Endodermal cell (in vitro differentiated cells): ENCODE measurements around the gene CCNT1. TPM values are rescaled to one million over a fixed set of nuclear protein-coding genes. Genes with fewer than 3 reads are reported as not detected.

Source experiments
- DNase-seq: peaks from one replicate; pipeline ENCODE4 v3.0.0-alpha.2; 2017
- H3K27ac ChIP-seq: 2 replicates; pipeline ENCODE4 v1.5.1; 2013; ENCODE audit warnings: mild to moderate bottlenecking, low read depth, low read length, moderate library complexity
- H3K27me3 ChIP-seq: 2 replicates; pipeline ENCODE4 v1.6.1; 2013; ENCODE audit warnings: mild to moderate bottlenecking, low read length, moderate library complexity; ENCODE audit not compliant: insufficient read depth, control insufficient read depth, poor library complexity, severe bottlenecking
- H3K36me3 ChIP-seq: 2 replicates; pipeline ENCODE4 v1.7.0; 2013; ENCODE audit warnings: mild to moderate bottlenecking, low read length, moderate library complexity; ENCODE audit not compliant: control insufficient read depth, insufficient read depth
- H3K4me1 ChIP-seq: one replicate; pipeline ENCODE4 v1.7.0; 2013; ENCODE audit warnings: low read length; ENCODE audit not compliant: control insufficient read depth, insufficient read depth
- H3K4me3 ChIP-seq: 2 replicates; pipeline ENCODE4 v1.5.1; 2013; ENCODE audit warnings: mild to moderate bottlenecking, low read length, moderate library complexity
- H3K9ac ChIP-seq: 2 replicates; pipeline ENCODE4 v1.6.1; 2013; ENCODE audit warnings: mild to moderate bottlenecking, low read length, moderate library complexity; ENCODE audit not compliant: poor library complexity, severe bottlenecking; ENCODE audit errors: extremely low read depth
- H3K9me3 ChIP-seq: 2 replicates; pipeline ENCODE4 v1.6.1; 2013; ENCODE audit warnings: mild to moderate bottlenecking, low read length, moderate library complexity; ENCODE audit not compliant: control insufficient read depth
- H3K27ac Mint-ChIP-seq: 2 replicates; pipeline ENCODE4 v1.8.0; 2020; ENCODE audit warnings: mixed read lengths
- H3K27me3 Mint-ChIP-seq: 2 replicates; pipeline ENCODE4 v1.8.0; 2021; ENCODE audit warnings: mild to moderate bottlenecking, mixed read lengths; ENCODE audit not compliant: insufficient read depth
- H3K36me3 Mint-ChIP-seq: 2 replicates; pipeline ENCODE4 v1.8.0; 2020; ENCODE audit warnings: low read depth, mixed read lengths
- H3K4me1 Mint-ChIP-seq: 2 replicates; pipeline ENCODE4 v1.8.0; 2020; ENCODE audit warnings: mixed read lengths
- H3K4me3 Mint-ChIP-seq: 2 replicates; pipeline ENCODE4 v1.8.0; 2020; ENCODE audit warnings: mild to moderate bottlenecking, moderate library complexity, mixed read lengths
- H3K9me3 Mint-ChIP-seq: 2 replicates; pipeline ENCODE4 v1.8.0; 2020; ENCODE audit warnings: mild to moderate bottlenecking, mixed read lengths
- CTCF ChIP-seq: fragments of 200-600 bp; sonication (generic); conservative IDR thresholded peaks from 2 replicates; pipeline ENCODE4 v1.5.0; 2021; ENCODE audit warnings: antibody characterized with exemption, mild to moderate bottlenecking
- WGBS, 2 experiments: methylation state at CpG; one replicate each; pipeline versions ENCODE4 v1.1.5 to v1.1.7; 2013; ENCODE audit warnings: missing lambda C conversion rate in 2 of 2, mixed read lengths in 1 of 2; ENCODE audit not compliant: insufficient coverage in 1 of 2, insufficient read length in 1 of 2; 5-methylcytosine and 5-hydroxymethylcytosine counted together
- total RNA-seq, 2 donors: library from RNA; stranded (reverse); fragmentation: NEBNext Ultra II Directional in 1 of 2; extraction: Animal tissue kit (Norgen Biotek cat#: 25700) in 1 of 2; gene quantifications; 2 replicates in 1 of 2; 3 replicates in 1 of 2; pipeline ENCODE4 v1.2.1, GENCODE V29; 2021

The CCNT1 gene
- total RNA-seq, 2 donors from 2014 or later = 43.0 to 54.0 TPM

GRCh38 chr12:48696626-48697025 is 19.9 kb downstream of the CCNT1 start:
- H3K27me3 ChIP-seq = no peaks in the 10 kb centered on the region
- 83 to 100% methylated on average over 1 to 5 of the region's 5 CpGs for WGBS, 2 experiments
- no peak overlapping the region for H3K27ac ChIP-seq
- no peaks in the 10 kb centered on the region for H3K4me1 ChIP-seq
- no peaks in the 10 kb centered on the region for H3K9me3 ChIP-seq
- DNase-seq = no peak
- no peaks in the 10 kb centered on the region for H3K27me3 Mint-ChIP-seq
- peaks cover 69% of the 10 kb centered on the region for H3K36me3 Mint-ChIP-seq
- H3K27ac Mint-ChIP-seq = no peak overlapping the region
- no peaks in the 10 kb centered on the region for H3K9me3 Mint-ChIP-seq
- H3K4me3 Mint-ChIP-seq = no peak overlapping the region
- H3K4me1 Mint-ChIP-seq = no peaks in the 10 kb centered on the region
- no peak overlapping the region for H3K4me3 ChIP-seq
- H3K36me3 ChIP-seq = peaks cover 79% of the 10 kb centered on the region
- no peak for TF ChIP-seq CTCF
- no peak overlapping the region for H3K9ac ChIP-seq

- H3K27ac Mint-ChIP-seq = no peak overlapping the region
- no peak overlapping the region for H3K4me3 ChIP-seq
- H3K27me3 Mint-ChIP-seq = no peaks in the 10 kb centered on the region
- no peaks in the 10 kb centered on the region for H3K9me3 Mint-ChIP-seq
- WGBS, 2 experiments = 88 to 100% methylated on average over 1 to 2 of the region's 2 CpGs
- no peaks in the 10 kb centered on the region for H3K9me3 ChIP-seq
- TF ChIP-seq CTCF = no peak
- H3K4me3 Mint-ChIP-seq = no peak overlapping the region
- no peaks in the 10 kb centered on the region for H3K4me1 ChIP-seq
- peaks cover 86% of the 10 kb centered on the region for H3K36me3 ChIP-seq
- H3K4me1 Mint-ChIP-seq = no peaks in the 10 kb centered on the region
- H3K9ac ChIP-seq = no peak overlapping the region
- no peak for DNase-seq
- H3K36me3 Mint-ChIP-seq = peaks cover 72% of the 10 kb centered on the region
- H3K27ac ChIP-seq = no peak overlapping the region
- no peaks in the 10 kb centered on the region for H3K27me3 ChIP-seq
Measured at GRCh38 chr12:48695859-48696258, 20.6 kb downstream of the CCNT1 start.

- 92 to 97% methylated on average over 4 to 6 of the region's 6 CpGs for WGBS, 2 experiments
- no peaks in the 10 kb centered on the region for H3K27me3 ChIP-seq
- no peaks in the 10 kb centered on the region for H3K9me3 ChIP-seq
- TF ChIP-seq CTCF = no peak
- DNase-seq = no peak
- H3K9ac ChIP-seq = no peak overlapping the region
- Mint-ChIP-seq H3K36me3 (peaks cover 69% of the 10 kb centered on the region), H3K27me3 (no peaks in the 10 kb centered on the region), H3K9me3 (no peaks in the 10 kb centered on the region), H3K4me1 (no peaks in the 10 kb centered on the region), H3K4me3 (no peak overlapping the region), H3K27ac (no peak overlapping the region)
- no peak overlapping the region for H3K27ac ChIP-seq
- no peaks in the 10 kb centered on the region for H3K4me1 ChIP-seq
- H3K4me3 ChIP-seq = no peak overlapping the region
- H3K36me3 ChIP-seq = peaks cover 90% of the 10 kb centered on the region
Measured at GRCh38 chr12:48694038-48694437, 22.5 kb downstream of the CCNT1 start.
